GM18517 (cell line): ENCODE measurements around the gene OPHN1.
"Not testable (repeated sequence)": the region's sequence is repeated elsewhere in the genome, so short reads cannot be mapped to it uniquely, and the experiment has no call there.

Experiments
- ATAC-seq: cut with Tn5 transposase; IDR thresholded peaks from one replicate; pipeline ENCODE4 v1.9.1; 2021; ENCODE audit warnings: mild to moderate bottlenecking, moderate library complexity; ENCODE audit not compliant: unreplicated experiment

OPHN1 gene

DNA sequence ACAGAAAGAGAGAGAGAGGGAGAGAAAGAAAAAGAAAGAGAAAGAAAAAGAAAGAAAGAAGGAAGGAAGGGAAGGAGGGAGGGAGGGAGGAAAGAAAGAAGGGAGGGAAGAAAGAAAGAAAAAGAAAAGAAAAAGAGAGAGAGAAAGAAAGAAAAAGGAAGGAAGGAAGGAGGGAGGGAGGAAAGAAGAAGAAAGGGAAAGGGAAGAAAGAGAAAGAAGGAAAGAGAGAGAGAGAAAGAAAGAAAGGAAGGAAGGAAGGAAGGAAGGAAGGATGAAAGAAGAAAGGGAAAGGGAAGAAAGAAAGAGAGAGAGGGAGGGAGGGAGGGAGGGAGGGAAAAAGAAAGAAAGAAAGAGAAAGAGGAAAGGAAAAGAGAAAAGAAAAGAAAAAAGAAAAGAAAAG is 10.8 kb downstream of the OPHN1 start:
- ATAC-seq: no peak

DNA sequence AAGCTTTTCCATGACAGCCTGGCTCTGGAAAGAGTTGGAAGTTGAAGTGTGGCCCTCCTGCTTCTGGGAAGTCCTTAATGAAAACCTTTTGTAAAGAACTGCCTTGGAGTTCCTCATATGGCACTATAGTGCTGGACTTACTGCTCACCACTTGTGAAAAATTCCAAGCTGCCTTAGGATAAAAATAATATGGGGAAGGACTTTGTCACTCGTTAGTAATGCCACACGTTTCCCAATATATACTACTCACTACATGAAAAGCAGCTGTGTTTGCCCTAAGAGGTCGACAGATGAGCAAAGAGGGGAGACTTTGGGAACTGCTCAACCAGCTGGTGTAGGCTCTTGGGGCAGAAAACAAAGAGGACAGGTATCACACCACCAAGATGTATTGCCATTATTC is 11.7 kb downstream of the OPHN1 start:
- no peak for ATAC-seq

DNA sequence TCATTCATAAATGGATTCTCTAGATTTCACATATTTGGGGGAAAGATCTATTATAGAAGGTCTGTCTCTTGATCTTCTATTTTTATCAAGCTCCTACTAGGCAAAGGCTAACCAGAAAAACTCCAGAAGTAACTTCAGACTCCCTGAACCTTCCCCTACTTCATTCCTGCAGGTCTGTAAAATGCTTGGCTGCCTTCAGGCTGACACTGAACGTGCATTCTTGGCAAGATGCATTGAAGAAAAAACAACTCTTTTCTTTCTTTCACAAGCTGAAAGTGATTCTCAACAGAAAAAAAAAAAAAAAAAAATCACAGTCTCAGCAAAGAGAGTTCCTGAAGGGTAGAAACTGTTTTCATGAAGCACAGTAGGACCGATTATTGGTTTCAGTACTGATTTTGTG is 12.7 kb downstream of the OPHN1 start:
- no peak for ATAC-seq

DNA sequence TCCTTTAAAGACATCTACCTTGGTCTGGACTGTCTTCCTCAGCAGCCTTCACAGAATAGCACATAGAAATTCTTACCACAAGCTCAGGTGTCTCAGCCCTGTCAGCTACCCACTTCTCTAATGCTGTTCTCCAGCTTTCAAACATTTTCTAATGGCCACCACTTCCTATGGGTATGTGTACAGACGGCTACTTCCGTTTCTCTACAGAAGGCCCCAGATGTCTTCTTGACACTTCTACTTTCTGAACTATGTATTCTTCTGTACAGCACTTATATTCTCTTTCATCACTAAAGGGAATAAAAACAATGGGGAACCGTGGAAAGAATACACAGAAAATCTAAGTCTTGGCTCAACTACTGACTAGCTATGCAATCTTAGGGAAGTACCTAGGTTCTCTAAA is 13.3 kb downstream of the OPHN1 start:
- no peak for ATAC-seq

DNA sequence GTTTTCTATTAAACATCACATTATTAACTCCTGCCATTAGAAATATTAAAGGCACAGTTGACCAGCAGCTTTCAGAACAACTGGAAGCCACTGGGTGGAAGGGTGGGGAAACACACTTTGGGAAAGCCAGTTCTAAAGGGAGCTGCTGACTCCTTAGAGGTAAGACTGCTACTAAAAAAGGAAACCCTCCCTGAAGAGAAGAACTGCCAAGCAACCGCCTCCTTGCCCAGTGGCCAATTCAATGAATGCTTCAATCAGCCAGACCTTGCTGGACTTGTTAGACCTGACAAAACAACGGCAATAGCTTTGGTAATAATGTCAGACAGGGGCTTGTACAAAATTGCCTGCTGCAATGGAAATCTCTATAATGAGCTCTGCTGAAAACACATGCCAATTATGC is 15.6 kb downstream of the OPHN1 start:
- no peak for ATAC-seq

DNA sequence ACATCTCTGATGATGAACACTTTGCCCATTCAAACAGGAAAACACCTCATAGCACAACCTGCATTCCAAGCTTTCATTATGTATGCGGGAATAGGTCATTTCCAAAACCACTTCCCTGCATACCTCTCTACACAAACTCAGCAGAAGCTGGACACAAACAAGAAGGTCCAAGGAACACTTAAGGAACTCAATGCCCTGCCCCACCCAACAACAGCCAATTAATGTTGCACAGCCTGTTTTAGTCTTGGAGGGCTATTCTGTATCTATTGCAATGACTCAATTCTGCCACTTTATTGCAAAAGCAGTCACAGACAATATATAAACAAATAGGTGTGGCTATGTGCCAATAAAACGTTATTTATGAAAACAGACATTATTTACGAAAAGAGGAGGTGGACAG is 16.7 kb downstream of the OPHN1 start:
- ATAC-seq: no peak

DNA sequence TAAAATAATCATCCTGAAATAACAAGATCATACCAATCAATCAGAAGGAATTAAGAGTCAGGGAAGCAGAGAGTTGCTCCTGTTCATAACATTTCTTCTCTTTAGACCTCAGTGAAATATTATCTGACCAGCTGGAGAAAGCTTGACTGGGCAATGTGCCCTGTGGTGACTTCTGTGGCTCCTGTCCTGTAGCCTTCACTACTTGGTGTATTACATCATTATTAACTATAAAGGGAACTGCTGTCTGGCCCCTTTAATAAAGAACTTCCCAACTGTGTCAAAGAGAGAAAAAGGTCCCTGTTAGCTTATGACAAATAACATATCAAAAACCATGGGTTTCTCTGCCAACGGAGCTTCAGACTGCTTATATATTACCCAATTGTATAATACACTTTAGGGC is 18.0 kb downstream of the OPHN1 start:
- no peak for ATAC-seq

DNA sequence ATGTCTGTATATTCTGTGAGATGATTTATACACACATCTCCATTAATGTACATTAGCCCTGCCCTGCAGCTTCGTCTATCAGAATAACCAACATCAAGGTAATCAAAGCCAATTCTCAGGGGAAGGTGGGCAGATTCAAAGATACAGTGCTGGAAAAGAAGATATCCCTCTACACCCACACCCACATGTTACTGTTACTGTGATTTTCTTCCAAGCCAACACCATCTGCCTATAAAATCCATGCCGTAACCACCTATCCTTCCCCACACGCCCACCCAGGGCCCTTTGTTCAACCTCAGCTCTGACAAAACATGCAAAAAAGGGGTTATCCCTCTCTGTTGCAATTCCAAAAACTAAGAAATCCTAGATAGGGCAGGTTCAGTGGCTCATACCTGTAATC is 20.0 kb downstream of the OPHN1 start:
- ATAC-seq: no peak

DNA sequence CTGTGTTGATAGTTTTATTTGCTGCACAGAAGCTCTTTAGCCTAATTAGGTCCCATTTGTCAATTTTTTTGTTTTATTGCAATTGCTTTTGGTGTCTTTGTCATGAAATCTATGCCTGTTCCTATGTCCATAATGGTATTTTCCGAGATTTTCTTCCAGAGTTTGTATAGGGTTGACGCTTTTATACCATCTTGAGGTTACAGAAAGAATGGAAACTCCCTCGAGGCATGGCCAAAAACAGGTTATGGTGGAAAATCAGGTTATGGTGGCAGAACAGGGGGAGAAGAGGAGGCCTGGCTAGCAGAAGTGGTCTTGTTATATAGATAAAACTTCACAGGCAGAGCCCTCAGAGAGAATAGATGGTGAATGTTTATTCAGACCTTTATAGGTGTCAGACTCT is 21.6 kb downstream of the OPHN1 start:
- no peak for ATAC-seq

DNA sequence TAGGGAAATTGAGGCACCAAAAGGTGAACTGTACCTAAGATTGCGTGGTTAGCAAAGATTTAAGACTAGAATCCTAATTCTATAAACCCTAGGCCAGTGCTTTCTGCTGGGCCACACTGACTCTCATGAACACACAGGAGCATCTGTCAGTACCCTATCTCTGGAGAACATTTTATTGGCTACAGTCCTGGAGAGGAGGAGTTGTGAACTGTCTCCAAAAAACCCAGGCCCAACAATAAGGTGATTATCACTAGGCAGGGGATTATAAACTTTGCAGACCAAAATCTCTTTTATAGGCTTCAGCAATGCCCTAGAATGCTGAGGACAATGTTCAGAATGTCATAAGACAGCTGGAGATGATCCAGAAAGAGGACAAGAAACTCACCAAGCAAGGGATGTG is 24.1 kb downstream of the OPHN1 start:
- no peak for ATAC-seq

DNA sequence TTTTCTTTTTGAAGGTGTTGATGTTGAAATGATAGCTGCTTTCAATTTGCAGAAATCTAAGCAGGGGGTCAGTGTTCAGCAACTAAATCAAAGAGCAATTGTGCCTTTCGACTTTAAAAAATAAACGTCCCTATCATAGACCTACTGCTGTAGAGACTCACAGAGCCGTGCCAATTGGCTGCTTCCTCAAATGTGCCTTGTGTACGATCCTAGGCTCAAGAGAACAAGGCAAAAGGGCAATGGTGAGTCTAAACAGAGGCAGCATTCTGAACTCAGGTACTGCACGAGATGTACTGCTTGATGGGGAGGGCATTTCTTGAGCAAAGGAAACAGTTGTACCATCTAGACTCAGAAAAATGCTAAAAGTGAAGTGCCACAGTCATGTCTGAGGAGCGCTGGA is 29.8 kb downstream of the OPHN1 start:
- no peak for ATAC-seq

DNA sequence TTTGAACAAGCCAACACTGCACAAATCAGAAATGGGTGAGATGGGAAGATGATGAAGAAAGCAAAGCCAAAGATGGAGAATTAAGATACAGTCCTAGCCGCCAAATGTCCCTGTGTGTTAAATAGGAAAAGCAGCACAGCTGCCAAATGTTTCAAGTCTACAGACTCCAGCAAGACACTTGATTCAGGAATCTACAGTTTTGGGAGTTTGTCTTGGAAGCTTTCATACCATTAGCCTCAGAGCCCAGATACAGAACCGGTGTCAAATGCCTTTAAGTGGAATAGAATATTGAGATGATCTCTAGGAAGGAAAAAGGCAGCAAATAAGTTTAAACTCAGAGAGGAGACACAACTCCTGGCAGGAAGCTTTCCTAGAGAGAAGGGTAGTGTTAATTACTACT is 30.3 kb downstream of the OPHN1 start:
- ATAC-seq: no peak

DNA sequence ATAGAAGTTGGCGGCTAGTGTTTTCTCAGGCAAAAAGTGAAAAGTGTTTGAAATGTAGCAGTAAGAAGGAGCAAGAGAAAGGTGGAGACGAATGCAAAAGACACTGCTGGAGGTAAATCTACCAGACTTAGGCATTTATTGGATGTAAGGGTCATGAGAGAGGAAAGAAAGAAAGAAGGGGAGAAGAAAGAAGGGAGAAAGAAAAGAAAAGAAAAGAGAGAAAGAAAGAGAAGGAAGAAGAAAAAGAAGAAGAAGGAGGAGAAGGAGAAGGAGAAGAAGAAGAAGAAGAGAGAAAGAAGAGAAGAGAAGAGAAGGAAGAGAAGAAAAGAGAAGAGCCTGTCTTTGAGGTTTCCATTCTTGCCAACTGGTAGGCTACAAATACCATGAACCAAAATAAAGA is 31.2 kb downstream of the OPHN1 start:
- no peak for ATAC-seq

DNA sequence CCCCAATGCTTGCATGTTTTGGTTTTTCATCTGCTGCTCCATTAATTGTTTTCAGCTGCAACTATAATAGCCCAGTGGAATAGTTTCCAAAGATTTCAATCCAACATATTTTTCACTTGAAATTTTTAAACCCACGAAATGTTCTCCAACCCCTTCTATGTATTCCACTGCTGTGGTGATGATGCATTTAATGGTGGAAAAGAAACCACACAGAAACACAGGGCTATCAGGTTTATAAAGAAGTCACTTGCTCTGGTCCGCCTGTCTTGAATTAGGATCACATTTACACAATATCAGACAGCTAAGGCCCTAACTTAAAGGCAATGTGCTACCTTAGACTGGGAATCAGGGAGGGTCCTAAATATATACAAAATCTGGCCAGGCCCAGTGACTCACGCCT is 35.0 kb downstream of the OPHN1 start:
- ATAC-seq: no peak

DNA sequence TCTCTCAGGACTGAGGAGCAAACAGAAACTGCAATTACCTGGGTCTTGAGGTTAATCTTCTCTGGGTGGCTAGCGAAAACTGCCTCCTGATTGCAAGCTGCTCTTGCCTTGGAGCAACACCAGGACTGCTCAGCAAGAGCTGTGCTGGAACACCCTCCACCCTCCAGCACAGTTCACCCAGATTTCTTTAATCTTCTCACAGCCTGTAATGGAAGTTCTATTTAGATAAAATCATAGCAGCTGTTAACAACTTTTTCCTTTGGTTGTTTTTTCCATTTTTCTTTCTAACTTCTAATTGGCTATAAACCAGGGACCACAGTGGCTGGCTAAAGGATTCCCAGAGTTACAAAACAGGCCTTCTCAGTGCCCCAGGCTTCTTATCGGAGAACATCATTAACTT is 36.3 kb downstream of the OPHN1 start:
- ATAC-seq: no peak

DNA sequence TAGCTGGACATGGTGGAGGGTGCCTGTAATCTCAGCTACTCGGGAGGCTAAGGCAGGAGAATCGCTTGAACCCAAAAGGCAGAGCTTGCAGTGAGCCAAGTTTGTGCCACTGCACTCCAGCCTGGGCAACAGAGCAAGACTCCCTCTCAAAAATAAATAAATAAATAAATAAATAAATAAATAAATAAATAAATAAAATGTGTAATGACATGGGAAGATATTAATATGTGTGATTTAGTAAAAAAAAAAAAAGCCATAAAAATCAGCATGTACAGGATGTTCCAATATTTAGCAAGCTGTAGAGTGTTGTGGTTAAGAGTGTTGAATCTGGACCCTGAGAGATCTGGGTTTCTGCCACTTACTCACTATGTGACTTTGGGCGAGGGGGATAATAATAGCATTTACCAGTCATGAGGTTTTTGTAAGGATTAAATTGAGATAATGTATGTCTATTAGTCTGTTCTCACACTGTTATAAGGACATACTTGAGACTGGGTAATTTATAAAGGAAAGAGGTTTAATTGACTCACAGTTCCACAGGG is 43.8 kb downstream of the OPHN1 start:
- ATAC-seq: not testable (repeated sequence)

DNA sequence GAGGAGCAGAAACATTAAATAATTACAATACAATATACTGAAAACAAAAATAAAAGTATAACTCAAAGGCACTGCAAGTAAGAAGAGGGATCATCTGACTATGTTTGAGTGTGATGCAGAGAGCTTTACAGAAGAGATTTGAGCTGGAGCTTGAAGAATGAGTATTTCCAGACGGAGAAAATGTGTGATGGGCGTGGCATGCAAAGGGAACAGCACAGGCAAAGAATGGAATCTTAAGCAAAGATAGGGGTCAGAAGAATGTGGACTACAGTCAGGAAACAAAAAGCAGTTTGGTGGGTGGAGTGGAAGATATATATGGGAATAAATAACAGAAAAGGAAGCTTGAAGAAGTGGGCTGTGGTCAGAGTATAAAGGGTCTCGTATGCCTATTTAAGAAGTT is 45.5 kb downstream of the OPHN1 start:
- ATAC-seq: no peak

DNA sequence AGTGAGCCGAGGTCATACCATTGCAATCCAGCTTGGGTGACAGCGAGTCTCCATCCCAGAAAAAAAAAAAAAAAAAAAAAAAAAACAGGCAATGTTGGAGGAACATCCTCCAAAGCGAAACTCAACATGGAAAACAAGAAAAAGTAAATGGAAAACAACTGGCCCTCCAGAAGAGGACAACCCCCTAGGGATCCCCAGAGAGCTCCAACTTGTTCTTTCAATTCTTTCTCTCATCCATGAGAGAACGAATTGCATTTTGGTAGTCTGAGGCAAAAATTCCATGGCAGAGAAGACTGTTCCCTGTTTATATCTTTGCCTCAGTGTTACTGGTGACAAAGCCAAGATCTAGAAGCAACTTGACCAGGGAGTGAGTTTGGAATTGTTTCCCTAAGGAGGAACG is 49.8 kb downstream of the OPHN1 start:
- no peak for ATAC-seq

DNA sequence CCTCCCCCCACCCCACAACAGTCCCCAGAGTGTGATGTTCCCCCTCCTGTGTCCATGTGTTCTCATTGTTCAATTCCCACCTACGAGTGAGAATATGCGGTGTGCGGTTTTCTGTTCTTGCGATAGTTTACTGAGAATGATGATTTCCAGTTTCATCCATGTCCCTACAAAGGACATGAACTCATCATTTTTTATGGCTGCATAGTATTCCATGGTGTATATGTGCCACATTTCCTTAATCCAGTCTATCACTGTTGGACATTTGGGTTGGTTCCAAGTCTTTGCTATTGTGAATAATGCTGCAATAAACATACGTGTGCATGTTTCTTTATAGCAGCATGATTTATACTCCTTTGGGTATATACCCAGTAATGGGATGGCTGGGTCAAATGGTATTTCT is 55.7 kb downstream of the OPHN1 start:
- ATAC-seq: not testable (repeated sequence)

DNA sequence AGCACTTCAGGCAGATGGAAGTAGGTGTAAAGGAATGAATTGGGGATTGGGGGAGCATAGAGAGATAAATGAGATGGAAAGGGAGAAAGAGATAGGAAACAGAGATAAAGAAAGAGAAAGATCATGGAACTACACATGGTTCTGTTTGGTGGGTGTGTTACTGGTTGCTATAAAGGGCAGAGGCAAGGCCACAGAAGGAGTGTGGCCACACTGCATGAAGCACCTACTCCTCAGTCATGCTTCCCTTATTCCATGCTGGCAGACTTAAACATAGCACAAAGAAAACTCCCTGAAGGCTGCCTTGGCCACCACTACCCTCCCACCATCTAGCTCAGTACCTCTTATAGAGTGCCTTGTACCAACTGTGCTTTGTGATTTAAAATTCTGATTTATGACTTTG is 56.9 kb downstream of the OPHN1 start:
- no peak for ATAC-seq

DNA sequence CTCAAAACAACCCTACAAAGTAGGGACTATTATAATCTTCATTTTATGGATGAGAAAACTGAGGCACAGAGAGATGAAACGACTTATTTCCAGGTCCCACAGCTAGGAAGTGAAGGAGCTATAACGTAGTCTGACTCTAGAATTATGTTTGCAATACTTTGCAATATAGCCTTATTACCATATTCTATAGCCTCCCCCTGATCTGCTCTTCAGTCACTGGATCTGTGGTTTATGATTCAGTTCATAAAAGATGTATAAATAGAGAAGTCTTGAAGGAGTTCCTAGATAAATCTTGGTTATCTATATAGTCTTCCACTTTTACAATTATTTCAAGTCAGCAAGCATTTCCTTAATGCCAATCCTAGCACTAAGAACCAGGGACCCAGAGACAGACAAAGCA is 57.5 kb downstream of the OPHN1 start:
- no peak for ATAC-seq

DNA sequence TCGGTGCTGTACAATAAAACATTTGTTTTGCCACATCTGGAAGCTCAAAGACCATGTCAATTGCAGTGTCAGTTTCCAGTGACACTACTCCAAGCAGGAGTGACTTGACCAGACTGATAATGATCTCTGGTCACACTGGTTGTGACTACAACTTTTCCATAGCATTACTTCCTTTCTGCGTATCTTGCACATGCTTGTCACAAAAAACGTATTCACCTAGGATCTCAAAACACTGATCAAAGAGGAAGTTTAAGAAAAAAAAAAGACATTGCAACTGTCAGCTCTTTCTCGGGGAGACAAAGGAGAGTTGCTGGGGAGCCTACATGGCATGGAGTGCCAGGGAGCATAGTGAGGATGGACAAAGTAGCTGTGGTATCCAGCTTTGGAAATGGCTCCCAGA is 60.6 kb downstream of the OPHN1 start:
- no peak for ATAC-seq

DNA sequence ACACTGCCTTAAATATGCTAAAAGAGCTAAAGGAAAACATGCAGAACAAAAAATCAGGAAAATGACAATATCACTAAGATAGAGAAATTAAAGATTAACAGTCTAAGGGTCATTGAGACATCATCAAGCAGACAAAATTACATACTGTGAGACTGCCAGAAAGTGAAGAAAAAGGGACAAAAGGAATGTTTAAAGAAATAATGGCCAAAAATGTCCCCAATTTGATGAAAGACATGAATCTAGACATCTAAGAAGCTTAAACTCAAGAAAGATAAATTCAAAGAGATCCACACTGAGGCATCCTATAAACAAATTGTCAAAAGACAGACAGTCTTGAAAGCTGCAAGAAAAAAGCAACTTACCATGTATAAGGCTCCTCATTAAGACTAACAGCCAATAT is 63.7 kb downstream of the OPHN1 start:
- no peak for ATAC-seq

DNA sequence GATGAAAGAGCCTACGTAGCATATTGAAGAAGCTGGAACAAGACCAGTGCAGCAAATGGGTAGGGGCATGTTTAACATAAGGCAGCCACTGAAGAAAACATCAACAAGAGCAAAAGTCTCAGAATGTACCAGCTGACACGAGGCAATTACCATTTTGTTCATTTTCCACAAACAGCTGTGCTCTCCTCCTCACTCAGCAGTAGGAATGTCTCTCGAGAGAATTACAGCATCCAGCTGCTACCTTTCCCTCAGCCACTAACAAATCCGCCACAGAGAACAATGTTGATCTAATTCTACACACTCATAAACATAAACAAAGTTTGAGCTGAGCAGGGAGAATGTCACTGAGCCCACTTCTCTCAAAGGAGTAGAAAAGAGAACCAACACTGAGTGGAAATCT is 68.0 kb downstream of the OPHN1 start:
- ATAC-seq: no peak
